Measurements from ENCODE around the gene FSCN2. TPM values are rescaled to one million over a fixed set of nuclear protein-coding genes. Genes with fewer than 3 reads are reported as not detected.

Gene FSCN2
- 2.0 and 2.1 TPM in 2 replicates for polyA plus RNA-seq (2012; rRNA removed)
- 0.31 and 0.79 TPM in 2 replicates for polyA plus RNA-seq (2012; cell fraction: cytosol; rRNA removed)
- 10.6 and 13.6 TPM in 2 replicates for polyA plus RNA-seq (2012; cell fraction: nucleus; rRNA removed)

DNA sequence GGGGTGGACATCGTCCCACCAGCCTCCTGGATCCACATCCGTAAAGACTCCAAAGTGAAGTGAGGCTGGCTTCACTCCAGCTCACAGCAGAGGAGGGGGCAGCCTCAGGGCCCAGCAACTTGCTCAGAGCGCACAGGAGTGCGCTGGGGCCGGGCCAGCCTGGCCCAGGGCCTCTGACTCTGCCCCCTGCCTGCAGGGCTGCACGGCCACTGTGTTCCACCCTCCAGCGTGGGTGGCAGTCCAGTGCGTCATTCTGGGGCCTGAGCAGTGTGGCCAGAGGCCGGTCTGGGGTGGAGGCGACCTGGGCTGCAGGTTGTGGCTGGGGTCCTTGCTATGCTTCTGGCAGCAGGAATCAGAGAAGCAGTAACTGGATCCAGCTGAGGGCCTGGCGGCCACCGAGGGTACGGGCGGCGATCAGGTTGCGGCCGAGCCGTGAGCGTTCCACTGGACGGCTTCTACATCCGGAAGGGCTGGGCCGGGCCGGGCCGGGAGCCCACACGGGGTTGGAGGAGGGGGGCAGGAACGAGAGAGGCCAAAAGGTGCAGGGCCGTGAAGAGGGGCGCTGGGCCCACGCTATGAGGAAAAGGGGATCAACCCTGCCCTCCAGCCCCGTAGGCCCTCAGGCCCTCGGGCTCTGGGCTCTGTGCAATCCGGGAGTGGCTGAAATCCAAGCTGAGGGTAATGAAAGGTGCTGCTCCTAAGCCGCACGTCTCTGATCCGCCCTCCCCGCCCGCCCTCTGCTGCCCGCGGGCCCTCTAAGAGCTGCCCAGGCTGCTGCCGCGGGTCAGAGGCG is at the start of gene FSCN2:
TSS of gene FSCN2 (plus strand) at position 787 of the 793 bp plus-strand sequence. CDS start 155 bp downstream, outside the sequence.
- H3K27me3 ChIP-seq (ENCODE audit: insufficient read depth), result no peaks in the 10 kb centered on the region
- peaks cover 9% of the 10 kb centered on the region for H3F3A ChIP-seq (replicated peaks; ENCODE audit: insufficient read depth)
- H3K9me2 ChIP-seq, result no peaks in the 10 kb centered on the region
- DNase-seq, result no peak
- H3K4me3 ChIP-seq (ENCODE audit: low read depth in 2 of 2, low read length in 1 of 2), result no peak within 1 kb of the TSS
- H3K79me2 ChIP-seq (ENCODE audit: insufficient read depth), result no peaks in the 10 kb centered on the region
- TF ChIP-seq FOSL2 (IDR thresholded peaks at IDR 0.05; ENCODE audit: borderline replicate concordance, low read depth) (no peak), RCOR1 (IDR thresholded peaks at IDR 0.05; ENCODE audit: low read length) (no peak), YY1 (IDR thresholded peaks at IDR 0.05; ENCODE audit: low read depth) (no peak), MAX (IDR thresholded peaks at IDR 0.05; ENCODE audit: low read depth) (no peak), FOXM1 (IDR thresholded peaks at IDR 0.05; ENCODE audit: low read depth) (no peak), USF1 (IDR thresholded peaks at IDR 0.05; ENCODE audit: borderline replicate concordance, low read depth) (no peak), GATA2 (CRISPR knock-in tag; IDR thresholded peaks at IDR 0.05) (no peak), GABPA (IDR thresholded peaks at IDR 0.05; ENCODE audit: low read depth) (no peak), POLR2AphosphoS5 (IDR thresholded peaks at IDR 0.05; ENCODE audit: low read depth, low read length) (no peak), TEAD4 (IDR thresholded peaks at IDR 0.05; ENCODE audit: borderline replicate concordance, insufficient read depth) (no peak), EP300 (IDR thresholded peaks at IDR 0.05; ENCODE audit: borderline replicate concordance in 1 of 2, low read depth in 1 of 2, low read length in 1 of 2) (no peak), RXRA (IDR thresholded peaks at IDR 0.05; ENCODE audit: borderline replicate concordance, low read depth) (no peak), REST (IDR thresholded peaks at IDR 0.05; ENCODE audit: low read depth, low read length) (no peak)
- TF ChIP-seq, protein P1, sequence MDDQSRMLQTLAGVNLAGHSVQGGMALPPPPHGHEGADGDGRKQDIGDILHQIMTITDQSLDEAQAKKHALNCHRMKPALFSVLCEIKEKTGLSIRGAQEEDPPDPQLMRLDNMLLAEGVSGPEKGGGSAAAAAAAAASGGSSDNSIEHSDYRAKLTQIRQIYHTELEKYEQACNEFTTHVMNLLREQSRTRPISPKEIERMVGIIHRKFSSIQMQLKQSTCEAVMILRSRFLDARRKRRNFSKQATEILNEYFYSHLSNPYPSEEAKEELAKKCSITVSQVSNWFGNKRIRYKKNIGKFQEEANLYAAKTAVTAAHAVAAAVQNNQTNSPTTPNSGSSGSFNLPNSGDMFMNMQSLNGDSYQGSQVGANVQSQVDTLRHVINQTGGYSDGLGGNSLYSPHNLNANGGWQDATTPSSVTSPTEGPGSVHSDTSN (IDR thresholded peaks at IDR 0.05), result no peak
- no peak within 1 kb of the TSS for H3K4me2 ChIP-seq
- H4K20me1 ChIP-seq (ENCODE audit: insufficient read depth), result peaks cover 8% of the 10 kb centered on the region; the same call in 1 of the 2 replicates
- H3K36me3 ChIP-seq (replicated peaks in 1 of 2; ENCODE audit: control insufficient read depth in 1 of 2, insufficient read depth in 2 of 2, low read length in 1 of 2), result no peaks in the 10 kb centered on the region
- H3K9me3 ChIP-seq, result no peaks in the 10 kb centered on the region
- 76% methylated on average over 40 of the region's 42 CpGs for WGBS (ENCODE audit: low lambda C conversion rate)
- peaks cover 0 to 16% of the 10 kb centered on the region in 2 experiments; a peak in 1 of 4 replicates for H3K4me1 ChIP-seq (ENCODE audit: control insufficient read depth in 1 of 2, insufficient read depth in 2 of 2, low read depth in 1 of 2, low read length in 1 of 2)
- no peak within 1 kb of the TSS for H3K27ac ChIP-seq (ENCODE audit: low read depth in 2 of 2, low read length in 1 of 2)
- no peak within 1 kb of the TSS for H2AFZ ChIP-seq (ENCODE audit: low read depth)
- H3K9ac ChIP-seq, result no peak within 1 kb of the TSS
- ChIA-PET CTCF (interaction anchor here (1.2 to 1.7 kb wide), 2 partner anchors 10 to 19 kb away, joined by 3 read pairs; no protein-coding TSS in a partner anchor), POLR2A (interaction anchor here (0.6 to 1.7 kb wide), 3 partner anchors 10 to 344 kb away, joined by 3 to 4 read pairs (median 3); no protein-coding TSS in a partner anchor)

Data from SK-N-SH (cell line).